Measurements from ENCODE around the gene MET.

MET gene

DNA sequence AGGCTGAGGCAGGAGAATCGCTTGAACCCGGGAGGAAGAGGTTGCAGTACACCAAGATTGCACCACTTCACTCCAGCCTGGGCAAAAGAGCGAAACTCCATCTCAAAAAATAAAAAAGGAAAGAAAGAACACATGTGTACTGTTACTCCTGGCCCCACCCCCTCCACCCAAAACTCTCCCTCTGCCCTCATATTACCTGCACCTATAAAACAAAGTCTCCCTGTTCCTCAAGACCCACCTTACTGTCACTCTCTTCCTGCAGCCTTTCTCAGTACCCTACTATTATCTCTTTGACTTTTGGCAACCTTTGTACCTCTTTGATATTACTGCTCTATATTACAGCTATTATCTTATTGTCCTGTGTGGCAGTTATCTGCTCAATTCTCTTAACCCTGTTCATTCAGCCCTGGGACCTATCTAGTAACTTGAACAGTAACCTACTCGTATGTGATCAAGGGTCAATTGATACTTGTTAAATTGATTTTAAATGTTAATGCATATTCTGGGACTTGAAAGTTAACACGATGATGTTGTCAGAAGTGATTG, 121.9 kb downstream of the MET start:
- no peak overlapping the region for H3K4me3 ChIP-seq (ENCODE audit: low read depth, low read length)
- H3K4me1 ChIP-seq (ENCODE audit: control insufficient read depth, insufficient read depth, low read length) = no peaks in the 10 kb centered on the region
- no peak overlapping the region for H3K27ac ChIP-seq (ENCODE audit: extremely low read depth, low read depth, low read length)
- ChIA-PET POLR2A (no interaction called here), CTCF (interaction anchor here (0.7 to 2.1 kb wide), 2 partner anchors 16 to 37 kb away, joined by 4 read pairs; no protein-coding TSS in a partner anchor)
- TF ChIP-seq ZXDB (tag by site-specific recombination; IDR thresholded peaks at IDR 0.05) (no peak), ZBTB10 (tag by site-specific recombination; IDR thresholded peaks at IDR 0.05) (no peak), ZNF777 (tag by site-specific recombination; IDR thresholded peaks at IDR 0.05; ENCODE audit: borderline replicate concordance) (no peak), SP3 (tag by site-specific recombination; IDR thresholded peaks at IDR 0.05) (no peak), ZNF292 (tag by site-specific recombination; IDR thresholded peaks at IDR 0.05; ENCODE audit: borderline replicate concordance, low read depth) (no peak), KLF17 (tag by site-specific recombination; IDR thresholded peaks at IDR 0.05) (no peak), ZNF366 (tag by site-specific recombination; conservative IDR thresholded peaks at IDR 0.05) (no peak), GLI4 (tag by site-specific recombination; IDR thresholded peaks at IDR 0.05) (no peak), ZNF623 (tag by site-specific recombination; IDR thresholded peaks at IDR 0.05) (no peak), KLF1 (tag by site-specific recombination; IDR thresholded peaks at IDR 0.05) (no peak), ZFP69B (tag by site-specific recombination; IDR thresholded peaks at IDR 0.05) (no peak), GFI1B (tag by site-specific recombination; IDR thresholded peaks at IDR 0.05) (no peak), TRIM28 (IDR thresholded peaks at IDR 0.05; ENCODE audit: borderline replicate concordance, low read length) (no peak), ZNF221 (tag by site-specific recombination; IDR thresholded peaks at IDR 0.05; ENCODE audit: borderline replicate concordance) (no peak), ZNF157 (tag by site-specific recombination; IDR thresholded peaks at IDR 0.05) (no peak), ZNF354C (tag by site-specific recombination; IDR thresholded peaks at IDR 0.05; ENCODE audit: borderline replicate concordance, low read depth) (no peak)
- TF ChIP-seq, protein P1, sequence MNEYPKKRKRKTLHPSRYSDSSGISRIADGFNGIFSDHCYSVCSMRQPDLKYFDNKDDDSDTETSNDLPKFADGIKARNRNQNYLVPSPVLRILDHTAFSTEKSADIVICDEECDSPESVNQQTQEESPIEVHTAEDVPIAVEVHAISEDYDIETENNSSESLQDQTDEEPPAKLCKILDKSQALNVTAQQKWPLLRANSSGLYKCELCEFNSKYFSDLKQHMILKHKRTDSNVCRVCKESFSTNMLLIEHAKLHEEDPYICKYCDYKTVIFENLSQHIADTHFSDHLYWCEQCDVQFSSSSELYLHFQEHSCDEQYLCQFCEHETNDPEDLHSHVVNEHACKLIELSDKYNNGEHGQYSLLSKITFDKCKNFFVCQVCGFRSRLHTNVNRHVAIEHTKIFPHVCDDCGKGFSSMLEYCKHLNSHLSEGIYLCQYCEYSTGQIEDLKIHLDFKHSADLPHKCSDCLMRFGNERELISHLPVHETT (tag by site-specific recombination; IDR thresholded peaks at IDR 0.05) = no peak
- TF ChIP-seq, protein P2, sequence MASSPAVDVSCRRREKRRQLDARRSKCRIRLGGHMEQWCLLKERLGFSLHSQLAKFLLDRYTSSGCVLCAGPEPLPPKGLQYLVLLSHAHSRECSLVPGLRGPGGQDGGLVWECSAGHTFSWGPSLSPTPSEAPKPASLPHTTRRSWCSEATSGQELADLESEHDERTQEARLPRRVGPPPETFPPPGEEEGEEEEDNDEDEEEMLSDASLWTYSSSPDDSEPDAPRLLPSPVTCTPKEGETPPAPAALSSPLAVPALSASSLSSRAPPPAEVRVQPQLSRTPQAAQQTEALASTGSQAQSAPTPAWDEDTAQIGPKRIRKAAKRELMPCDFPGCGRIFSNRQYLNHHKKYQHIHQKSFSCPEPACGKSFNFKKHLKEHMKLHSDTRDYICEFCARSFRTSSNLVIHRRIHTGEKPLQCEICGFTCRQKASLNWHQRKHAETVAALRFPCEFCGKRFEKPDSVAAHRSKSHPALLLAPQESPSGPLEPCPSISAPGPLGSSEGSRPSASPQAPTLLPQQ (tag by site-specific recombination; IDR thresholded peaks at IDR 0.05) = no peak
- H3K36me3 ChIP-seq (ENCODE audit: control insufficient read depth in 2 of 2, insufficient read depth in 1 of 2, low read length in 2 of 2) = peaks cover 0 to 20% of the 10 kb centered on the region in 2 experiments; a peak in 1 of 3 replicates
- no peaks in the 10 kb centered on the region for H3K9me3 ChIP-seq (ENCODE audit: control insufficient read depth, insufficient read depth, low read depth, low read length)

DNA sequence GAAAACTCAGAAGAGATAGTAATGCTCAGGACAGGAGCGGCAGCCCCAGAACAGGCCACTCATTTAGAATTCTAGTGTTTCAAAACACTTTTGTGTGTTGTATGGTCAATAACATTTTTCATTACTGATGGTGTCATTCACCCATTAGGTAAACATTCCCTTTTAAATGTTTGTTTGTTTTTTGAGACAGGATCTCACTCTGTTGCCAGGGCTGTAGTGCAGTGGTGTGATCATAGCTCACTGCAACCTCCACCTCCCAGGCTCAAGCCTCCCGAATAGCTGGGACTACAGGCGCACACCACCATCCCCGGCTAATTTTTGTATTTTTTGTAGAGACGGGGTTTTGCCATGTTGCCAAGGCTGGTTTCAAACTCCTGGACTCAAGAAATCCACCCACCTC, 124.5 kb downstream of the MET start:
- POLR2A ChIA-PET = no interaction called here
- Histone ChIP-seq H3K9me3 (ENCODE audit: control insufficient read depth, insufficient read depth, low read depth, low read length) (no peaks in the 10 kb centered on the region), H3K4me1 (ENCODE audit: control insufficient read depth, insufficient read depth, low read length) (no peaks in the 10 kb centered on the region), H3K27ac (ENCODE audit: extremely low read depth, low read depth, low read length) (no peak overlapping the region), H3K4me3 (ENCODE audit: low read depth, low read length) (no peak overlapping the region), H3K36me3 (ENCODE audit: control insufficient read depth in 2 of 2, insufficient read depth in 1 of 2, low read length in 2 of 2) (peaks cover 0 to 12% of the 10 kb centered on the region in 2 experiments; a peak in 1 of 3 replicates)
- CTCF ChIA-PET = no interaction called here
- TF ChIP-seq MZF1 (tag by site-specific recombination; IDR thresholded peaks at IDR 0.05; ENCODE audit: borderline replicate concordance) (no peak), ZNF792 (tag by site-specific recombination; IDR thresholded peaks at IDR 0.05) (no peak)

Data from HEK293 (cell line).